Smooth muscle cell (in vitro differentiated cells): ENCODE data around the gene KIF26B. TPM values are rescaled to one million over a fixed set of nuclear protein-coding genes. Genes with fewer than 3 reads are reported as not detected.
A peak's percentile ranks its signal among the peaks of the same experiment; 100 is the strongest.

Source experiments
- DNase-seq: peaks from one replicate; lab custom pipeline; 2025; ENCODE audit not compliant: unreplicated experiment; lab: John Stamatoyannopoulos, UW
- H2AFZ ChIP-seq: fragments of 200-600 bp; sonication (generic); 2 replicates; pipeline ENCODE4 v1.6.0; 2016; ENCODE audit warnings: antibody characterized with exemption, low read depth, mild to moderate bottlenecking
- H3F3A ChIP-seq: fragments of 200-600 bp; sonication (generic); 2 replicates; pipeline ENCODE4 v1.6.0; 2017; ENCODE audit warnings: antibody characterized with exemption, low read depth
- H3K27ac ChIP-seq: fragments of 200-600 bp; sonication (generic); 2 replicates; pipeline ENCODE4 v1.5.1; 2016; ENCODE audit warnings: low read depth, mild to moderate bottlenecking
- H3K27me3 ChIP-seq: fragments of 200-600 bp; sonication (generic); 2 replicates; pipeline ENCODE4 v1.6.1; 2016; ENCODE audit warnings: low read depth, mild to moderate bottlenecking
- H3K36me3 ChIP-seq: fragments of 200-600 bp; sonication (generic); 2 replicates; pipeline ENCODE4 v1.5.1; 2016; ENCODE audit warnings: low read depth
- H3K4me1 ChIP-seq: fragments of 200-600 bp; sonication (generic); 2 replicates; pipeline ENCODE4 v1.5.1; 2016; ENCODE audit warnings: low read depth
- H3K4me2 ChIP-seq: fragments of 200-600 bp; sonication (generic); 2 replicates; pipeline ENCODE4 v1.6.0; 2016; ENCODE audit warnings: mild to moderate bottlenecking
- H3K4me3 ChIP-seq: fragments of 200-600 bp; sonication (generic); 2 replicates; pipeline ENCODE4 v1.5.1; 2016; ENCODE audit warnings: mild to moderate bottlenecking
- H3K79me2 ChIP-seq: fragments of 200-600 bp; sonication (generic); 2 replicates; pipeline ENCODE4 v1.6.0; 2016; ENCODE audit warnings: low read depth, mild to moderate bottlenecking
- H3K9ac ChIP-seq: fragments of 200-600 bp; sonication (generic); 2 replicates; pipeline ENCODE4 v1.6.0; 2016; ENCODE audit warnings: low read depth
- H3K9me3 ChIP-seq: fragments of 200-600 bp; sonication (generic); replicated peaks from 2 replicates; pipeline ENCODE4 v1.5.1; 2016; ENCODE audit warnings: low read depth
- H4K20me1 ChIP-seq: fragments of 200-600 bp; sonication (generic); 2 replicates; pipeline ENCODE4 v1.6.0; 2016; ENCODE audit warnings: low read depth
- CTCF ChIP-seq: fragments of 200-600 bp; sonication (generic); IDR thresholded peaks from 2 replicates; pipeline ENCODE4 v1.5.1; 2017; ENCODE audit warnings: borderline replicate concordance, mild to moderate bottlenecking, antibody characterized with exemption; ENCODE audit not compliant: insufficient read depth, poor library complexity, severe bottlenecking
- WGBS: methylation state at CpG from one replicate; pipeline ENCODE4 v1.1.7; 2016; ENCODE audit warnings: low lambda C conversion rate; 5-methylcytosine and 5-hydroxymethylcytosine counted together
- polyA plus RNA-seq: library from polyadenylated mRNA; unstranded; fragments of >200 nt; fragmentation: Nextera tagmentation; extraction: Ambion mirVana; gene quantifications from 2 replicates; pipeline ENCODE4 v1.2.1, GENCODE V29; 2016
- total RNA-seq: library from RNA; depleted of rRNA; stranded (reverse); fragments of >200 nt; gene quantifications from 2 replicates; pipeline ENCODE4 v1.2.3, GENCODE V29; 2014

KIF26B gene
- total and polyA plus RNA-seq, 2 experiments from 2014 or later: 24.9 to 43.3 TPM

GRCh38 chr1:245611251-245611650 is 456.5 kb downstream of the KIF26B start:
- H4K20me1 ChIP-seq: peaks cover 4% of the 10 kb centered on the region
- 90% methylated on average over 2 of the region's 2 CpGs for WGBS

GRCh38 chr1:245614476-245614875 is 459.7 kb downstream of the KIF26B start:
- no peak overlapping the region for H2AFZ ChIP-seq
- H3K4me1 ChIP-seq: no peaks in the 10 kb centered on the region
- no peak for TF ChIP-seq CTCF
- H3K9ac ChIP-seq: no peak overlapping the region
- H3K79me2 ChIP-seq: no peaks in the 10 kb centered on the region
- no peaks in the 10 kb centered on the region for H3K36me3 ChIP-seq
- no peak for DNase-seq
- peaks cover 4% of the 10 kb centered on the region for H4K20me1 ChIP-seq
- no peak overlapping the region for H3K4me3 ChIP-seq
- H3K27me3 ChIP-seq: no peaks in the 10 kb centered on the region
- H3K27ac ChIP-seq: no peak overlapping the region
- WGBS: 53% methylated on average over 13 of the region's 13 CpGs
- H3F3A ChIP-seq: peaks cover 6% of the 10 kb centered on the region
- H3K4me2 ChIP-seq: no peak overlapping the region
- H3K9me3 ChIP-seq: no peaks in the 10 kb centered on the region

More at GRCh38 chr1:245611251-245611650, 456.5 kb downstream of the KIF26B start:
- no peak overlapping the region for H3K4me2 ChIP-seq
- DNase-seq: no peak
- H3K36me3 ChIP-seq: no peaks in the 10 kb centered on the region
- no peaks in the 10 kb centered on the region for H3K9me3 ChIP-seq
- H3K4me3 ChIP-seq: no peak overlapping the region
- no peaks in the 10 kb centered on the region for H3K4me1 ChIP-seq
- peaks cover 6% of the 10 kb centered on the region for H3F3A ChIP-seq
- H2AFZ ChIP-seq: no peak overlapping the region
- no peak for TF ChIP-seq CTCF
- H3K27ac ChIP-seq: no peak overlapping the region
- no peaks in the 10 kb centered on the region for H3K27me3 ChIP-seq
- no peak overlapping the region for H3K9ac ChIP-seq
- no peaks in the 10 kb centered on the region for H3K79me2 ChIP-seq

GRCh38 chr1:245615001-245615400 is 460.2 kb downstream of the KIF26B start:
- 62% methylated on average over 4 of the region's 4 CpGs for WGBS
- H3K9ac ChIP-seq: no peak overlapping the region
- no peak overlapping the region for H3K27ac ChIP-seq
- no peak overlapping the region for H3K4me3 ChIP-seq
- H2AFZ ChIP-seq: no peak overlapping the region
- H3K4me1 ChIP-seq: no peaks in the 10 kb centered on the region
- no peak for DNase-seq
- peaks cover 4% of the 10 kb centered on the region for H4K20me1 ChIP-seq
- TF ChIP-seq CTCF: no peak
- H3K79me2 ChIP-seq: no peaks in the 10 kb centered on the region
- peaks cover 6% of the 10 kb centered on the region for H3F3A ChIP-seq
- no peaks in the 10 kb centered on the region for H3K27me3 ChIP-seq
- no peaks in the 10 kb centered on the region for H3K36me3 ChIP-seq
- H3K4me2 ChIP-seq: no peak overlapping the region
- H3K9me3 ChIP-seq: no peaks in the 10 kb centered on the region

- DNase-seq: no peak
- WGBS: 65% methylated on average over 5 of the region's 5 CpGs
These were observed 466.8 kb downstream of the KIF26B start for GRCh38 chr1:245621589-245621988.

More at GRCh38 chr1:245621589-245621988, 466.8 kb downstream of the KIF26B start:
- no peaks in the 10 kb centered on the region for H3K27me3 ChIP-seq
- H3K4me3 ChIP-seq: no peak overlapping the region
- H3K9me3 ChIP-seq: no peaks in the 10 kb centered on the region
- no peaks in the 10 kb centered on the region for H3K79me2 ChIP-seq
- no peaks in the 10 kb centered on the region for H3K4me1 ChIP-seq
- H3K4me2 ChIP-seq: no peak overlapping the region
- H3K27ac ChIP-seq: peak overlapping the region; percentile 24
- no peak overlapping the region for H3K9ac ChIP-seq
- no peak for TF ChIP-seq CTCF
- peaks cover 6% of the 10 kb centered on the region for H4K20me1 ChIP-seq
- no peak overlapping the region for H2AFZ ChIP-seq
- H3F3A ChIP-seq: peaks cover 11% of the 10 kb centered on the region
- H3K36me3 ChIP-seq: no peaks in the 10 kb centered on the region
